Measurements from ENCODE around the gene PCMTD2.

PCMTD2 gene

GRCh38 chr20:64242003-64242796 lies 13.3 kb upstream of the PCMTD2 start:
- no peaks in the 10 kb centered on the region for H3K36me3 ChIP-seq (ENCODE audit: control insufficient read depth in 2 of 2, insufficient read depth in 1 of 2, low read length in 2 of 2)
- H3K4me1 ChIP-seq (ENCODE audit: control insufficient read depth, insufficient read depth, low read length) = no peaks in the 10 kb centered on the region
- H3K4me3 ChIP-seq (ENCODE audit: low read depth, low read length) = no peak overlapping the region
- H3K27ac ChIP-seq (ENCODE audit: extremely low read depth, low read depth, low read length) = no peak overlapping the region
- ChIA-PET POLR2A (no interaction called here), CTCF (no interaction called here)
- no peaks in the 10 kb centered on the region for H3K9me3 ChIP-seq (ENCODE audit: control insufficient read depth, insufficient read depth, low read depth, low read length)
- TF ChIP-seq ZNF221 (tag by site-specific recombination; IDR thresholded peaks at IDR 0.05; ENCODE audit: borderline replicate concordance) = no peak
- no peak for TF ChIP-seq ZNF560 (tag by site-specific recombination; IDR thresholded peaks at IDR 0.05; ENCODE audit: borderline replicate concordance)
- TF ChIP-seq ZNF292 (tag by site-specific recombination; IDR thresholded peaks at IDR 0.05; ENCODE audit: borderline replicate concordance, low read depth) = no peak
- TF ChIP-seq ZNF362 (tag by site-specific recombination; IDR thresholded peaks at IDR 0.05) = no peak
- no peak for TF ChIP-seq ZBTB10 (tag by site-specific recombination; IDR thresholded peaks at IDR 0.05)
- TF ChIP-seq ZFP41 (tag by site-specific recombination; IDR thresholded peaks at IDR 0.05; ENCODE audit: borderline replicate concordance) = no peak
- no peak for TF ChIP-seq SCRT2 (tag by site-specific recombination; IDR thresholded peaks at IDR 0.05)
- TF ChIP-seq ZNF148 (tag by site-specific recombination; IDR thresholded peaks at IDR 0.05; ENCODE audit: borderline replicate concordance) = no peak
- TF ChIP-seq ZNF133 (tag by site-specific recombination; IDR thresholded peaks at IDR 0.05) = no peak
- no peak for TF ChIP-seq ZNF830 (tag by site-specific recombination; IDR thresholded peaks at IDR 0.05; ENCODE audit: low read depth)
- no peak for TF ChIP-seq ZNF266 (tag by site-specific recombination; IDR thresholded peaks at IDR 0.05; ENCODE audit: low read depth)
- no peak for TF ChIP-seq BCL11A (tag by site-specific recombination; IDR thresholded peaks at IDR 0.05; ENCODE audit: low read depth)
- TF ChIP-seq ZNF596 (tag by site-specific recombination; IDR thresholded peaks at IDR 0.05) = no peak
- TF ChIP-seq ZNF501 (tag by site-specific recombination; IDR thresholded peaks at IDR 0.05) = no peak
- no peak for TF ChIP-seq ZBTB49 (tag by site-specific recombination; IDR thresholded peaks at IDR 0.05; ENCODE audit: low read depth)
